A549 (cell line): ENCODE results near the gene MYO19.
"Not testable (repeated sequence)": the region's sequence is repeated elsewhere in the genome, so short reads cannot be mapped to it uniquely, and the experiment has no call there.

Source experiments
- BHLHE40 ChIP-seq: IDR thresholded peaks from 2 replicates; pipeline ENCODE4 v1.6.1; 2012; ENCODE audit warnings: low read depth, low read length, inconsistent platforms
- CTCF ChIP-seq: fragments of >200 bp; sonication (Bioruptor Twin); formaldehyde crosslinking; IDR thresholded peaks from 3 replicates; pipeline ENCODE4 v1.5.1; 2016
- EHF ChIP-seq: fragments of 250-450 bp; sonication (Bioruptor Pico); IDR thresholded peaks from 2 replicates; pipeline ENCODE4 v1.5.0; 2020; ENCODE audit warnings: mild to moderate bottlenecking
- MAX ChIP-seq: IDR thresholded peaks from 2 replicates; pipeline ENCODE4 v1.6.1; 2012
- RAD21 ChIP-seq, 2 experiments: fragments of >200 bp in 1 of 2; sonication (Bioruptor Twin) in 1 of 2; formaldehyde crosslinking in 1 of 2; IDR thresholded peaks in 1 of 2; conservative IDR thresholded peaks in 1 of 2; 2 replicates in 1 of 2; 3 replicates in 1 of 2; pipeline ENCODE4 v1.6.1; 2012 to 2018; ENCODE audit warnings: inconsistent platforms in 1 of 2
- REST ChIP-seq: fragments of 200-600 bp; sonication (generic); IDR thresholded peaks from 2 replicates; pipeline ENCODE4 v1.6.1; 2016; ENCODE audit warnings: antibody characterized with exemption, mild to moderate bottlenecking, moderate library complexity
- RNF2 ChIP-seq: fragments of 200-600 bp; sonication (generic); IDR thresholded peaks from 2 replicates; pipeline ENCODE4 v1.6.1; 2016; ENCODE audit warnings: low read depth, mild to moderate bottlenecking, antibody characterized with exemption, moderate library complexity, borderline replicate concordance

GRCh38 chr17:36449997-36450396 is 84.7 kb downstream of the MYO19 start:
- TF ChIP-seq REST; BHLHE40; EHF (CRISPR knock-in tag); CTCF; MAX; RNF2; RAD21 (conservative IDR thresholded peaks at IDR 0.05 in 1 of 2, IDR thresholded peaks at IDR 0.05 in 1 of 2): not testable (repeated sequence)
